ENCODE results near the gene LHFPL5. TPM values are rescaled to one million over a fixed set of nuclear protein-coding genes. Genes with fewer than 3 reads are reported as not detected.
A peak's percentile ranks its signal among the peaks of the same experiment; 100 is the strongest.

LHFPL5 gene
- total and polyA plus RNA-seq, 2 experiments from 2014 or later = not detected

DNA sequence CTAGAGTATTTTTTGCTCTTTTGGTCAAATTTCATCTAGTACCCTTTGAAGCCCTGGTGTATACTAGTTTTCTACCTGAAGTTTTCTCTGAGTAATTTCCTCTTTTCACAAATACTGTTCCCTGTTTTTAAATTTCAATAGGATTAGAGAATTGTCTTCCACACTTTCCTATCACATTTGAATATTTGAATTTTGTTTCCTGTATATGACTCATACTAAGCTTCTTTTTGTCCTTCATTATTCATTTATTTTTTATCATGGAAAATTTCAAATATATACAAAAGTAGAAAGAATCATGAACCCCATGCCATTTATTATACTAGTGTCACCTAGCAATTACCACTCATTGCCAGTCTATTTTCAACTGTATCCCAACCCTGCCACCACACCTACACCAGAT is 52.7 kb downstream of the LHFPL5 start:
- Histone ChIP-seq H3K79me2 (replicated peaks; ENCODE audit: insufficient read depth) (peaks cover 8% of the 10 kb centered on the region), H2AFZ (no peak overlapping the region), H3K4me1 (ENCODE audit: insufficient read depth) (peaks cover 10% of the 10 kb centered on the region; the same call in 1 of the 2 replicates), H3K36me3 (ENCODE audit: insufficient read depth) (peaks cover 43% of the 10 kb centered on the region), H4K20me1 (replicated peaks; ENCODE audit: insufficient read depth) (0 out of 2 replicates have a peak, but pooled peaks cover 8% of the 10 kb centered on the region), H3F3A (replicated peaks; ENCODE audit: low read depth) (no peaks in the 10 kb centered on the region), H3K27me3 (ENCODE audit: insufficient read depth) (no peaks in the 10 kb centered on the region), H3K4me3 (no peak overlapping the region), H3K4me2 (no peak overlapping the region), H3K27ac (ENCODE audit: low read depth) (no peak overlapping the region), H3K9me2 (ENCODE audit: insufficient read depth) (no peaks in the 10 kb centered on the region)
- peaks cover 2% of the 10 kb centered on the region for H3K27me3 Mint-ChIP-seq (ENCODE audit: insufficient read depth, low read depth, poor library complexity)
- no peaks in the 10 kb centered on the region for H3K9me3 Mint-ChIP-seq
- H3K4me3 Mint-ChIP-seq = no peak overlapping the region
- H3K27ac Mint-ChIP-seq = peak overlapping the region; percentile 51
- ATAC-seq = no peak
- TF ChIP-seq, protein P1, sequence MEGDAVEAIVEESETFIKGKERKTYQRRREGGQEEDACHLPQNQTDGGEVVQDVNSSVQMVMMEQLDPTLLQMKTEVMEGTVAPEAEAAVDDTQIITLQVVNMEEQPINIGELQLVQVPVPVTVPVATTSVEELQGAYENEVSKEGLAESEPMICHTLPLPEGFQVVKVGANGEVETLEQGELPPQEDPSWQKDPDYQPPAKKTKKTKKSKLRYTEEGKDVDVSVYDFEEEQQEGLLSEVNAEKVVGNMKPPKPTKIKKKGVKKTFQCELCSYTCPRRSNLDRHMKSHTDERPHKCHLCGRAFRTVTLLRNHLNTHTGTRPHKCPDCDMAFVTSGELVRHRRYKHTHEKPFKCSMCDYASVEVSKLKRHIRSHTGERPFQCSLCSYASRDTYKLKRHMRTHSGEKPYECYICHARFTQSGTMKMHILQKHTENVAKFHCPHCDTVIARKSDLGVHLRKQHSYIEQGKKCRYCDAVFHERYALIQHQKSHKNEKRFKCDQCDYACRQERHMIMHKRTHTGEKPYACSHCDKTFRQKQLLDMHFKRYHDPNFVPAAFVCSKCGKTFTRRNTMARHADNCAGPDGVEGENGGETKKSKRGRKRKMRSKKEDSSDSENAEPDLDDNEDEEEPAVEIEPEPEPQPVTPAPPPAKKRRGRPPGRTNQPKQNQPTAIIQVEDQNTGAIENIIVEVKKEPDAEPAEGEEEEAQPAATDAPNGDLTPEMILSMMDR (conservative IDR thresholded peaks at IDR 0.05; ENCODE audit: low read depth in 2 of 2) = no peak
- TF ChIP-seq CREB1 (CRISPR knock-in tag; IDR thresholded peaks at IDR 0.05; ENCODE audit: low read depth) = no peak
- no peak for TF ChIP-seq STAT1 (IDR thresholded peaks at IDR 0.05; ENCODE audit: unreplicated experiment)
- no peak for TF ChIP-seq NANOG (IDR thresholded peaks at IDR 0.05; ENCODE audit: borderline replicate concordance)
- TF ChIP-seq EZH2phosphoT487 (IDR thresholded peaks at IDR 0.05; ENCODE audit: unreplicated experiment) = no peak
- TF ChIP-seq JUNB (IDR thresholded peaks at IDR 0.05; ENCODE audit: unreplicated experiment) = no peak
- TF ChIP-seq, protein P2, sequence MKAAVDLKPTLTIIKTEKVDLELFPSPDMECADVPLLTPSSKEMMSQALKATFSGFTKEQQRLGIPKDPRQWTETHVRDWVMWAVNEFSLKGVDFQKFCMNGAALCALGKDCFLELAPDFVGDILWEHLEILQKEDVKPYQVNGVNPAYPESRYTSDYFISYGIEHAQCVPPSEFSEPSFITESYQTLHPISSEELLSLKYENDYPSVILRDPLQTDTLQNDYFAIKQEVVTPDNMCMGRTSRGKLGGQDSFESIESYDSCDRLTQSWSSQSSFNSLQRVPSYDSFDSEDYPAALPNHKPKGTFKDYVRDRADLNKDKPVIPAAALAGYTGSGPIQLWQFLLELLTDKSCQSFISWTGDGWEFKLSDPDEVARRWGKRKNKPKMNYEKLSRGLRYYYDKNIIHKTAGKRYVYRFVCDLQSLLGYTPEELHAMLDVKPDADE (IDR thresholded peaks at IDR 0.05) = no peak
- TF ChIP-seq ZNF114 (CRISPR knock-in tag; IDR thresholded peaks at IDR 0.05) = no peak
- TF ChIP-seq, protein P3, sequence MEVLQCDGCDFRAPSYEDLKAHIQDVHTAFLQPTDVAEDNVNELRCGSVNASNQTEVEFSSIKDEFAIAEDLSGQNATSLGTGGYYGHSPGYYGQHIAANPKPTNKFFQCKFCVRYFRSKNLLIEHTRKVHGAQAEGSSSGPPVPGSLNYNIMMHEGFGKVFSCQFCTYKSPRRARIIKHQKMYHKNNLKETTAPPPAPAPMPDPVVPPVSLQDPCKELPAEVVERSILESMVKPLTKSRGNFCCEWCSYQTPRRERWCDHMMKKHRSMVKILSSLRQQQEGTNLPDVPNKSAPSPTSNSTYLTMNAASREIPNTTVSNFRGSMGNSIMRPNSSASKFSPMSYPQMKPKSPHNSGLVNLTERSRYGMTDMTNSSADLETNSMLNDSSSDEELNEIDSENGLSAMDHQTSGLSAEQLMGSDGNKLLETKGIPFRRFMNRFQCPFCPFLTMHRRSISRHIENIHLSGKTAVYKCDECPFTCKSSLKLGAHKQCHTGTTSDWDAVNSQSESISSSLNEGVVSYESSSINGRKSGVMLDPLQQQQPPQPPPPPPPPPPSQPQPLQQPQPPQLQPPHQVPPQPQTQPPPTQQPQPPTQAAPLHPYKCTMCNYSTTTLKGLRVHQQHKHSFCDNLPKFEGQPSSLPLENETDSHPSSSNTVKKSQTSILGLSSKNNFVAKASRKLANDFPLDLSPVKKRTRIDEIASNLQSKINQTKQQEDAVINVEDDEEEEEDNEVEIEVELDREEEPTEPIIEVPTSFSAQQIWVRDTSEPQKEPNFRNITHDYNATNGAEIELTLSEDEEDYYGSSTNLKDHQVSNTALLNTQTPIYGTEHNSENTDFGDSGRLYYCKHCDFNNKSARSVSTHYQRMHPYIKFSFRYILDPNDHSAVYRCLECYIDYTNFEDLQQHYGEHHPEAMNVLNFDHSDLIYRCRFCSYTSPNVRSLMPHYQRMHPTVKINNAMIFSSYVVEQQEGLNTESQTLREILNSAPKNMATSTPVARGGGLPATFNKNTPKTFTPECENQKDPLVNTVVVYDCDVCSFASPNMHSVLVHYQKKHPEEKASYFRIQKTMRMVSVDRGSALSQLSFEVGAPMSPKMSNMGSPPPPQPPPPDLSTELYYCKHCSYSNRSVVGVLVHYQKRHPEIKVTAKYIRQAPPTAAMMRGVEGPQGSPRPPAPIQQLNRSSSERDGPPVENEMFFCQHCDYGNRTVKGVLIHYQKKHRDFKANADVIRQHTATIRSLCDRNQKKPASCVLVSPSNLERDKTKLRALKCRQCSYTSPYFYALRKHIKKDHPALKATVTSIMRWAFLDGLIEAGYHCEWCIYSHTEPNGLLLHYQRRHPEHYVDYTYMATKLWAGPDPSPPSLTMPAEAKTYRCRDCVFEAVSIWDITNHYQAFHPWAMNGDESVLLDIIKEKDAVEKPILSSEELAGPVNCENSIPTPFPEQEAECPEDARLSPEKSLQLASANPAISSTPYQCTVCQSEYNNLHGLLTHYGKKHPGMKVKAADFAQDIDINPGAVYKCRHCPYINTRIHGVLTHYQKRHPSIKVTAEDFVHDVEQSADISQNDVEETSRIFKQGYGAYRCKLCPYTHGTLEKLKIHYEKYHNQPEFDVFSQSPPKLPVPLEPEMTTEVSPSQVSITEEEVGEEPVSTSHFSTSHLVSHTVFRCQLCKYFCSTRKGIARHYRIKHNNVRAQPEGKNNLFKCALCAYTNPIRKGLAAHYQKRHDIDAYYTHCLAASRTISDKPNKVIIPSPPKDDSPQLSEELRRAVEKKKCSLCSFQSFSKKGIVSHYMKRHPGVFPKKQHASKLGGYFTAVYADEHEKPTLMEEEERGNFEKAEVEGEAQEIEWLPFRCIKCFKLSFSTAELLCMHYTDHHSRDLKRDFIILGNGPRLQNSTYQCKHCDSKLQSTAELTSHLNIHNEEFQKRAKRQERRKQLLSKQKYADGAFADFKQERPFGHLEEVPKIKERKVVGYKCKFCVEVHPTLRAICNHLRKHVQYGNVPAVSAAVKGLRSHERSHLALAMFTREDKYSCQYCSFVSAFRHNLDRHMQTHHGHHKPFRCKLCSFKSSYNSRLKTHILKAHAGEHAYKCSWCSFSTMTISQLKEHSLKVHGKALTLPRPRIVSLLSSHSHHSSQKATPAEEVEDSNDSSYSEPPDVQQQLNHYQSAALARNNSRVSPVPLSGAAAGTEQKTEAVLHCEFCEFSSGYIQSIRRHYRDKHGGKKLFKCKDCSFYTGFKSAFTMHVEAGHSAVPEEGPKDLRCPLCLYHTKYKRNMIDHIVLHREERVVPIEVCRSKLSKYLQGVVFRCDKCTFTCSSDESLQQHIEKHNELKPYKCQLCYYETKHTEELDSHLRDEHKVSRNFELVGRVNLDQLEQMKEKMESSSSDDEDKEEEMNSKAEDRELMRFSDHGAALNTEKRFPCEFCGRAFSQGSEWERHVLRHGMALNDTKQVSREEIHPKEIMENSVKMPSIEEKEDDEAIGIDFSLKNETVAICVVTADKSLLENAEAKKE (CRISPR knock-in tag; IDR thresholded peaks at IDR 0.05) = no peak
- peaks cover 85% of the 10 kb centered on the region for H3K36me3 Mint-ChIP-seq (ENCODE audit: low read depth)
- peaks cover 18% of the 10 kb centered on the region for H3K4me1 Mint-ChIP-seq
- no peak for DNase-seq (ENCODE audit: low spot score)
